CD14-positive monocyte (primary cell): ENCODE measurements around the gene SDCBP2. TPM values are rescaled to one million over a fixed set of nuclear protein-coding genes. Genes with fewer than 3 reads are reported as not detected.

Source experiments
- DNase-seq, 3 donors: peaks; one replicate each; pipeline ENCODE4 v3.0.0-alpha.2; 2011 to 2022
- H2AFZ ChIP-seq: 2 replicates; pipeline ENCODE4 v1.6.0; 2012; ENCODE audit warnings: mild to moderate bottlenecking, low read depth, low read length, inconsistent platforms; ENCODE audit not compliant: insufficient read depth, poor library complexity, severe bottlenecking
- H3K27ac ChIP-seq, 2 donors: 1 replicate in 1 of 2; 2 replicates in 1 of 2; pipeline ENCODE4 v1.5.1; 2012 to 2013; ENCODE audit warnings: low read length in 2 of 2, control low read depth in 1 of 2, inconsistent platforms in 1 of 2, low read depth in 1 of 2, mild to moderate bottlenecking in 1 of 2
- H3K27me3 ChIP-seq, 2 donors: one replicate each; pipeline versions ENCODE4 v1.6.0 to v1.6.1; 2011 to 2013; ENCODE audit warnings: low read length in 2 of 2; ENCODE audit not compliant: control insufficient read depth in 2 of 2, insufficient read depth in 2 of 2
- H3K36me3 ChIP-seq, 2 donors: replicated peaks in 1 of 2; 1 replicate in 1 of 2; 2 replicates in 1 of 2; pipeline versions ENCODE4 v1.5.1 to v1.6.1; 2012 to 2013; ENCODE audit warnings: low read length in 2 of 2, control low read depth in 1 of 2, inconsistent platforms in 1 of 2, mild to moderate bottlenecking in 1 of 2; ENCODE audit not compliant: insufficient read depth in 2 of 2, control insufficient read depth in 1 of 2
- H3K4me1 ChIP-seq, 2 donors: 1 replicate in 1 of 2; 2 replicates in 1 of 2; pipeline versions ENCODE4 v1.5.1 to v1.6.1; 2012 to 2013; ENCODE audit warnings: low read length in 2 of 2, control low read depth in 1 of 2, inconsistent platforms in 1 of 2, mild to moderate bottlenecking in 1 of 2, moderate library complexity in 1 of 2; ENCODE audit not compliant: insufficient read depth in 2 of 2, control insufficient read depth in 1 of 2
- H3K4me2 ChIP-seq: replicated peaks from 2 replicates; pipeline ENCODE3; 2012; ENCODE audit warnings: low read length, moderate library complexity, mild to moderate bottlenecking; ENCODE audit not compliant: poor library complexity, severe bottlenecking; ENCODE audit errors: extremely low read depth
- H3K4me3 ChIP-seq, 3 experiments: fragments of 200-600 bp in 1 of 3; sonication (generic) in 1 of 3; replicated peaks in 1 of 3; 1 replicate in 2 of 3; 2 replicates in 1 of 3; pipeline ENCODE4 v1.5.1; 2011 to 2013; ENCODE audit warnings: low read length in 3 of 3, mild to moderate bottlenecking in 3 of 3, control low read depth in 2 of 3, low read depth in 2 of 3, inconsistent platforms in 1 of 3, moderate library complexity in 1 of 3
- H3K79me2 ChIP-seq: 2 replicates; pipeline ENCODE4 v1.6.0; 2012; ENCODE audit warnings: mild to moderate bottlenecking, control low read depth, inconsistent platforms, low read length, moderate library complexity; ENCODE audit not compliant: insufficient read depth
- H3K9ac ChIP-seq: 2 replicates; pipeline ENCODE4 v1.6.0; 2017; ENCODE audit warnings: low read length, mild to moderate bottlenecking; ENCODE audit not compliant: insufficient read depth, poor library complexity, severe bottlenecking
- H3K9me3 ChIP-seq, 2 donors: replicated peaks in 1 of 2; 1 replicate in 1 of 2; 2 replicates in 1 of 2; pipeline versions ENCODE4 v1.5.1 to v1.6.1; 2012 to 2013; ENCODE audit warnings: low read length in 2 of 2, control low read depth in 1 of 2; ENCODE audit not compliant: control insufficient read depth in 1 of 2, insufficient read depth in 1 of 2
- H4K20me1 ChIP-seq: 2 replicates; pipeline ENCODE4 v1.6.0; 2012; ENCODE audit warnings: mild to moderate bottlenecking, low read length, control low read depth, moderate library complexity; ENCODE audit not compliant: insufficient read depth
- H3K27ac Mint-ChIP-seq, 7 donors: one replicate each; pipeline ENCODE4 v1.8.0; 2020; ENCODE audit warnings: mild to moderate bottlenecking in 7 of 7, mixed read lengths in 7 of 7, moderate library complexity in 6 of 7, inconsistent platforms in 2 of 7
- H3K27me3 Mint-ChIP-seq, 3 donors: one replicate each; pipeline ENCODE4 v1.8.0; 2021 to 2022; ENCODE audit warnings: low read depth in 3 of 3, mild to moderate bottlenecking in 3 of 3, mixed read lengths in 3 of 3, moderate library complexity in 3 of 3, inconsistent platforms in 1 of 3
- H3K36me3 Mint-ChIP-seq, 2 donors: one replicate each; pipeline ENCODE4 v1.8.0; 2020; ENCODE audit warnings: mixed read lengths in 2 of 2, inconsistent platforms in 1 of 2, mild to moderate bottlenecking in 1 of 2
- H3K4me1 Mint-ChIP-seq: one replicate; pipeline ENCODE4 v1.8.0; 2020; ENCODE audit warnings: mild to moderate bottlenecking, mixed read lengths
- H3K4me3 Mint-ChIP-seq, 2 donors: one replicate each; pipeline ENCODE4 v1.8.0; 2020; ENCODE audit warnings: mild to moderate bottlenecking in 2 of 2, mixed read lengths in 2 of 2, moderate library complexity in 1 of 2
- H3K9me3 Mint-ChIP-seq, 7 donors: one replicate each; pipeline ENCODE4 v1.8.0; 2020 to 2022; ENCODE audit warnings: mixed read lengths in 7 of 7, mild to moderate bottlenecking in 6 of 7, moderate library complexity in 6 of 7, inconsistent platforms in 2 of 7
- WGBS: methylation state at CpG from one replicate; pipeline ENCODE4 v1.1.5; 2013; ENCODE audit warnings: missing lambda C conversion rate; ENCODE audit not compliant: insufficient coverage; 5-methylcytosine and 5-hydroxymethylcytosine counted together
- intact Hi-C, 2 donors: fragments of 100-400 bp; cut with micrococcal nuclease; formaldehyde crosslinking; loops; one replicate each; pipeline versions ENCODE4 v1.15.0 to v1.15.1; 2023
- polyA plus RNA-seq, 3 donors: library from polyadenylated mRNA; depleted of rRNA in 1 of 3; unstranded in 2 of 3; stranded (reverse) in 1 of 3; fragments of 300-500 nt in 2 of 3; fragments of >200 nt in 1 of 3; fragmentation: Illumina TruSeq in 2 of 3; gene quantifications; 1 replicate in 2 of 3; 2 replicates in 1 of 3; pipeline ENCODE4 v1.2.3, GENCODE V29; 2012 to 2021
- TF ChIP-seq, protein P1 (sequence below): fragments of 200-600 bp; IDR thresholded peaks from one replicate; pipeline ENCODE4 v1.8.0; 2022; ENCODE audit warnings: antibody characterized with exemption, mild to moderate bottlenecking

SDCBP2 gene
- polyA plus RNA-seq, 3 donors = 0.69 to 1.0 (median 0.71) TPM

DNA sequence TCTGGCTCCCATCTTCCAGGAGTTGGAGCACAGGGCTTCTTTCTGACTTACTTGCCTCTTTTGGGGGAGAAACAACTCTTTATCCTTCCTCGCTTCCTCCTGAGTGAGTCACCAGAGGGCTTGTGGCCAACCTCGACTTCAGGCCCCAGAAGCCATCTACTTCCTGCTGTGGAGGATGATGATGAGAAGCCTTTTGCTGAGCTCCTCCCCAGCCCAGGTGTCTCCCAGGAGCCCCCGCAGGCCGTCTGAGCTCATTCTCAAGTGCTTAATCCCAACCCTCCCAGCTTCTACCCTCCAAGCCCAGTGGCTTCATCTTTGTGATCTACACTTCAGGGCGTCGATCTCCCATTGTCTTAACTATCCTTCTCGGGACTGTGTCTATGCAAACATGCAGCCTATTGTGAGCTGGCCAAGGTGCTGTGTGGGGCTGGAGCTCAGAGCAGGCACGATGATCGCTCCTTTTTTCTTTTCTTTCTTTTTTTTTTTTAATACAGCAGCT lies 27.9 kb downstream of the SDCBP2 start:
- Histone ChIP-seq H3K27ac (no peak overlapping the region), H4K20me1 (no peaks in the 10 kb centered on the region), H3K9ac (peak overlapping the region; percentile 21), H3K9me3 (no peaks in the 10 kb centered on the region), H3K4me2 (no peak overlapping the region), H2AFZ (no peak overlapping the region), H3K4me3 (no peak overlapping the region), H3K4me1 (peaks cover 0 to 8% of the 10 kb centered on the region in 2 donors), H3K36me3 (no peaks in the 10 kb centered on the region), H3K79me2 (no peaks in the 10 kb centered on the region), H3K27me3 (no peaks in the 10 kb centered on the region)
- DNase-seq = peak; percentile 7 to 33 (median 11)
- Mint-ChIP-seq H3K4me3 (no peak overlapping the region), H3K27me3 (peaks cover 0 to 4% (median 3%) of the 10 kb centered on the region in 3 donors), H3K4me1 (peaks cover 7% of the 10 kb centered on the region), H3K36me3 (no peaks in the 10 kb centered on the region), H3K27ac (peak overlapping the region in 2 of 7 donors; percentile 48 to 60), H3K9me3 (no peaks in the 10 kb centered on the region)
- TF ChIP-seq, protein P1, sequence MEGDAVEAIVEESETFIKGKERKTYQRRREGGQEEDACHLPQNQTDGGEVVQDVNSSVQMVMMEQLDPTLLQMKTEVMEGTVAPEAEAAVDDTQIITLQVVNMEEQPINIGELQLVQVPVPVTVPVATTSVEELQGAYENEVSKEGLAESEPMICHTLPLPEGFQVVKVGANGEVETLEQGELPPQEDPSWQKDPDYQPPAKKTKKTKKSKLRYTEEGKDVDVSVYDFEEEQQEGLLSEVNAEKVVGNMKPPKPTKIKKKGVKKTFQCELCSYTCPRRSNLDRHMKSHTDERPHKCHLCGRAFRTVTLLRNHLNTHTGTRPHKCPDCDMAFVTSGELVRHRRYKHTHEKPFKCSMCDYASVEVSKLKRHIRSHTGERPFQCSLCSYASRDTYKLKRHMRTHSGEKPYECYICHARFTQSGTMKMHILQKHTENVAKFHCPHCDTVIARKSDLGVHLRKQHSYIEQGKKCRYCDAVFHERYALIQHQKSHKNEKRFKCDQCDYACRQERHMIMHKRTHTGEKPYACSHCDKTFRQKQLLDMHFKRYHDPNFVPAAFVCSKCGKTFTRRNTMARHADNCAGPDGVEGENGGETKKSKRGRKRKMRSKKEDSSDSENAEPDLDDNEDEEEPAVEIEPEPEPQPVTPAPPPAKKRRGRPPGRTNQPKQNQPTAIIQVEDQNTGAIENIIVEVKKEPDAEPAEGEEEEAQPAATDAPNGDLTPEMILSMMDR = no peak
- WGBS = 43% methylated on average over 2 of the region's 9 CpGs
- intact Hi-C loops = no loop called here

DNA sequence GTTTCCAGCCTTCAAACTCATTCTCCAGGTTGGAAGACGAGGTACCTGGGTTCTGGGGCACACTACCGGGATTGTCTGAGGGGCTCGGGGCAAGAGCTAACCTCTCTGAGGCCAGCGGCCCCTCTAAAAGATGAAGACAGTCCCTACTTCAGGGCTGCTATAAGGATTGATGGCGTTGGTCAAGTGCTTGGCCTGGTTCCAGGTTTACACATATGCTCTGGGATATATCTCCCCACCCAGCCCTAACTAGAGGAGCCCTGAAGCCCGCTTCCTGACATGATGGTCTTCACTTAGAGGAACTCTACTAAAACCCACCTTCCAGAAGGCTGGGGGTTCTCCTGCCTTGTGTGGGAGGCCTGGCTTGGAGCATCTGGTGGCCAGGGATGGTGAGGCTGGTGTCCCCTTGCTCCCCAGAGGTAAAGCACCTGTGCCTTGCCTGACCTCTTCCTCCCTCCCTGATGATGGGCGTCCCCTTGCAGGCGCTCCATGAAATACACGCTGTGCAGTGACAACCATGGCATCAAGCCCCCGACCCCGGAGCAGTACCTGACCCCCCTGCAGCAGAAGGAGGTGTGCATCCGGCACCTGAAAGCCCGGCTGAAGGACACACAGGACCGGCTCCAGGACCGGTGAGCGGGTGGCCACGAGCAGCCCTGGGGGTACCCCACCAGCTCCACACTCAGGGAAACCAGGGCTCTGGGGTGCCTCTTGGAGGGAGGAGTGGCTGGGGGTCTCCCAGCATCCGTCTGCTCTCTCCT lies 28.7 kb downstream of the SDCBP2 start:
- Histone ChIP-seq H3K4me3 (no peak overlapping the region), H3K27me3 (no peaks in the 10 kb centered on the region), H4K20me1 (no peaks in the 10 kb centered on the region), H3K4me1 (peaks cover 0 to 8% of the 10 kb centered on the region in 2 donors), H3K9me3 (no peaks in the 10 kb centered on the region), H3K27ac (no peak overlapping the region), H3K9ac (peak overlapping the region; percentile 21), H3K36me3 (no peaks in the 10 kb centered on the region), H3K4me2 (no peak overlapping the region), H2AFZ (no peak overlapping the region), H3K79me2 (no peaks in the 10 kb centered on the region)
- Mint-ChIP-seq H3K4me1 (peaks cover 7% of the 10 kb centered on the region), H3K27me3 (peaks cover 0 to 4% (median 3%) of the 10 kb centered on the region in 3 donors), H3K27ac (no peak overlapping the region), H3K9me3 (no peaks in the 10 kb centered on the region), H3K4me3 (no peak overlapping the region), H3K36me3 (no peaks in the 10 kb centered on the region)
- intact Hi-C loops = no loop called here
- TF ChIP-seq, protein P1 = no peak
- no peak for DNase-seq
- 95% methylated on average over 10 of the region's 18 CpGs for WGBS
